HG03108 (cell line): ENCODE results near the gene TMEM106C.

Experiments used
- ATAC-seq: cut with Tn5 transposase; IDR thresholded peaks from one replicate; pipeline ENCODE4 v1.9.1; 2021; ENCODE audit warnings: moderate library complexity; ENCODE audit not compliant: unreplicated experiment

Gene TMEM106C

GRCh38 chr12:47963340-47964040 is at the start of gene TMEM106C:
Gene TMEM106C, plus strand, starts transcription at chr12:47963596. Its CDS starts 641 bp downstream, at chr12:47964237.
- peak; percentile 96 for ATAC-seq

DNA sequence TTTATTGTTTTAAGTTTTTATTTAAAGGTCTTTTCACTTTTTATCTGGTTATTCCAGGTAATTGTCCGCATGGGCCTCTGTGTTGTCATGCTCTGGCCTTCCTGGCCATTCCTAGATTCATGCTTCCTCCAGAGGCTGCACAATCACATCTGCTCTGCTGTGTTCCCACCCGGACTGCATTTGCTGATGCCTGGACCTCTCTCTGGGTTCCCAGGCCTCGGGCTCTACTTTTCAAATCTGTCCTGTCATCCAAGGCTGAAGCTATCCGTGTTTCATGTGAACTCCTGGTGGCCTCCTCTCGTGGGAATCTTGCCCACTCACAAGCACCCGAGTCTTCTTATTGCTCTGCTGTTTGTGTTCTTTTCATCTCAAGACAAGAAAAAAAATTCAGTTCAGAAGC is 42.5 kb upstream of the TMEM106C start:
- no peak for ATAC-seq

DNA sequence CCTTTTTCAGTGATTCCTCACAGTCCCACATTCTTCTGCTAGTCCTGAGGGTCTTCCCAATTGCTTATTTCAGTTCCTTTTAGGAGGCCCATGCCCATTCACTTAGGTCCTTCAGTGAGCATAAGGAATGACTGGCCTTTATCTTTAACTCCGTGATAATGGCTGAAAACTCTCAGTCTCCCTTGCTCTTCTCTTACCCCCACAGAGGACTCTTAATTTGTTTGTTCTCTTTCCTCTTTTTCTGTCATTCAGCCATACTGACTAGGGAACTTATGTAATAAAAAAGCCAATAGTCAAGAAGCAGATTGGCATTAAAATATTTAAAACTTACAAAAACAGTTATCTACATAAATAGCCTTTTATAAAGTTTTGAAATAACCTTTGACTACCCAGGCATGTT is 41.5 kb upstream of the TMEM106C start:
- no peak for ATAC-seq

- ATAC-seq: no peak
These were observed 36.0 kb upstream of the TMEM106C start for GRCh38 chr12:47927346-47927745.

- no peak for ATAC-seq
These were observed 32.8 kb upstream of the TMEM106C start for GRCh38 chr12:47930634-47931033.

- no peak for ATAC-seq
These were observed 32.2 kb upstream of the TMEM106C start for GRCh38 chr12:47931187-47931586.

- no peak for ATAC-seq
These were observed 28.2 kb upstream of the TMEM106C start for GRCh38 chr12:47935184-47935583.

DNA sequence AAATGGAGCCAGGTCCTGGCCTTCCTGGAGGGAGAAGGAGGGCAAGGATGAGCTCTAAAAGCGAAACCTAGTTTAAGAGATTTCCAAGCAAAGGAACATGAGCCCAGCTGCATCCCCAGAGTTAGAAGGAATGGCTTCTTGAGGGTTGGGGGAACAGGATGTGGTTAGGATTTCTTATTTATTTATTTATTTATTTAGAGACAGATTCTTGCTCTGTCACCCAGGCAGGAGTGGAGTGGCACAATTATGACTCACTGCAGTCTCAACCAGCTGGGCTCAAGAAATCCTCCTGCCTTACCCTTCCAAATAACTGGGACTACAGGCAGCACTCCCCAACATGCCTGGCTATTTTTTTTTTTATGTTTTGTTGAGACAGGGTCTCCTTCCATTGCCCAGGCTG is 25.3 kb upstream of the TMEM106C start:
- ATAC-seq: no peak

- ATAC-seq: no peak
These were observed 24.8 kb upstream of the TMEM106C start for GRCh38 chr12:47938594-47938993.

GRCh38 chr12:47939009-47939601 is 24.3 kb upstream of the TMEM106C start:
- no peak for ATAC-seq

DNA sequence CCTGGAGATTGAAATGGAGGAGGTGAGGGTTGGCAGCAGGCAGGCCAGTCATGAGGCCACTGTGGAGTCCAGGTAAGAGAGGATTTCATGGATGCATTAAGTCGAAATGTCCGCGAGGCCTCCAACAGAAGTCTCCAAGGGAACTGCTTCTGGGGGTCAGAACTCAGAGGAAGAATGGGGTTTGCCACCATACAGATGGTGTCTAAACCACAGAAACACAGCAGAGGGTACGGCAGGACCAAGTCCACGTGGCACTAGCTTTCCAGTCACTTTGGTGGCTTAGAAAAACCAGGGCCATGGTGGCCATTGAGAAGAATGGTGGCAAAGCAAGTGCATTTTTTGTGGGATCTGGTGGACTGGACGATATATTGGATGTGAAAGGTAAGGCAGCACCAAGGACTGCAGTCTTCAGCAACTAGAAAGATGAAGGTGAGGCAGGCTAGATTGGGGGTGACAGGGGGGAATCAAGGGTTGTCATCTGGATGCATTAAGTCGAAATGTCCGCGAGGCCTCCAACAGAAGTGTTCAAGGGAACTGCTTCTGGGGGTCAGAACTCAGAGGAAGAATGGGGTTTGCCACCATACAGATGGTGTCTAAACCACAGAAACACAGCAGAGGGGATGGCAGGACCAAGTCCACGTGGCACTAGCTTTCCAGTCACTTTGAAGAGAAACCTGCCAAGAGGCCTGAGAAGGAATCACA is 22.5 kb upstream of the TMEM106C start:
- ATAC-seq: no peak

- ATAC-seq: no peak
These were observed 22.0 kb upstream of the TMEM106C start for GRCh38 chr12:47941475-47941780.

- ATAC-seq: no peak
These were observed 21.4 kb upstream of the TMEM106C start for GRCh38 chr12:47941871-47942613.

- no peak for ATAC-seq
These were observed 20.7 kb upstream of the TMEM106C start for GRCh38 chr12:47942614-47943225.

DNA sequence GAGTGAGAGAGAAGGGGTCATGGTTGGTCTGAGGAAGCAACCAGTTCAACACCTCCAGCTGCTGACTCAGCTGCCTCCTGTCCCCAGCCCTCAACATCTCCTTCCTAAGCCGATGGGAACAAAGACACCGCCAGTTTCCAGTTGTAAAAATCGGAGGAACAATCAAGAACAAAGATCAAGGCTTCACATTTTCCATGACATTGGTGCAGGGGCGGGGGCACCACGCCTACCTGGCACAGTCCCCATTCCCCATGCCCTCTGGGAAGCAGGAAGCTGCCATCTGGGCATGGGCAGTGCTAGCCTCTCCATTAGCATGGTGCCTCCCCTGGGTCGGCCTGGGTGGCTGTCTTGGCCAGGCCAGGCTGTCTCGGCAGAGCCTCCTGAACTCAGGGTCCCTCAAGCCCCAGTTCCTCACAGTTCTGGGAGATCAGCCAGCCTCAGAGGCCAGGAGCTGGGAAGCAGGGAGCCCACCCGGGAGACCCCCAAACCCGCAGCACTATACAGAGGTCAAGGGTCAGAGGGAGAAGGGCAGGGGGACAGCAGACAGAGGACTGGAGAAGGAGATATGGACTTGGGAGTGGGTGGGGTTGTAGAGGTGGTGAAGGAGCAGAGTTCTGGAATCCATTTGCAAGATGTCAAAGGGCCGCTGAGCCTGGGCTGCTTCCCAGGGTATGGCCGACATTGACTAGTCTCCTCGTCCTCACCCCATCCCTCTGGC is 19.6 kb upstream of the TMEM106C start:
- ATAC-seq: no peak

DNA sequence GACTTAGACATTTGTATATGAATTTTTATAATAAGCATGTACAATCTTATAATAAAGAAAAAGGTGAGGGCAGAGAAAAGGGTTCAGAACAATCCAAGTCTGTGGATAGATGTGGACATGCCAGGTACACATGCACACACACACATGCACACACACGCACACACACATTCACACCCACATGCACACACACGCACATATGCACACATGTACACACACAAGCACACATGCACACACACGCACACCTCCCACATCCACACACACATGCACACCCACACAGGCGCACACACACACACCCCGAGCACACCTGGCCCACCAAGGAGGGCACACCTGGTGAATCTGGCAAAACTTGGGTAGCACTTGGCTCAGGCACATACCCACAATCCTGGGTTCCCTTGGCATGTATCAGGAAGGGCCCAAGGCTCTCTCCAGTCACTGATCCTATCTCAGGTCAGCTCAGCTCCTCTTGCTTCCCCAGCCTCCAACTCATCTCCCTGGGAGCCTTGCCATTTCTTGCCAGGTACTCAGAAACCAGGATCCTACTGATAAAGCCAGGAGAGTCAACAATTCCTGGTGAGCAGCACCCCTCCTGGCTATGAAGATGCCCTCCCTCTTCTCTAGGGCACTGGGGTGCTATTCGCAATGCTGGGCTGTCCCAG is 18.6 kb upstream of the TMEM106C start:
- ATAC-seq: no peak

GRCh38 chr12:47945341-47945728 is 18.1 kb upstream of the TMEM106C start:
- no peak for ATAC-seq

- ATAC-seq: no peak
These were observed 16.7 kb upstream of the TMEM106C start for GRCh38 chr12:47946413-47947323.

GRCh38 chr12:47947341-47947740 is 16.1 kb upstream of the TMEM106C start:
- no peak for ATAC-seq
